Mesendoderm (in vitro differentiated cells): ENCODE data around the gene FGGY.
A peak's percentile ranks its signal among the peaks of the same experiment; 100 is the strongest.
"Not testable (repeated sequence)": the region's sequence is repeated elsewhere in the genome, so short reads cannot be mapped to it uniquely, and the experiment has no call there.

Source experiments
- DNase-seq: peaks from one replicate; pipeline ENCODE4 v3.0.0; 2013
- H2AK5ac ChIP-seq: 2 replicates; pipeline ENCODE4 v1.6.1; 2013; ENCODE audit warnings: low read length, inconsistent platforms
- H2BK120ac ChIP-seq: 2 replicates; pipeline ENCODE4 v1.6.1; 2013; ENCODE audit warnings: low read depth, mild to moderate bottlenecking, low read length, moderate library complexity, mixed read lengths
- H2BK15ac ChIP-seq: replicated peaks from 2 replicates; pipeline ENCODE4 v1.6.1; 2013; ENCODE audit warnings: low read depth, mild to moderate bottlenecking, moderate library complexity
- H2BK5ac ChIP-seq: 2 replicates; pipeline ENCODE4 v1.6.1; 2013; ENCODE audit warnings: low read length, inconsistent platforms
- H3K18ac ChIP-seq: 2 replicates; pipeline ENCODE4 v1.6.1; 2013; ENCODE audit warnings: mild to moderate bottlenecking, low read length, mixed read lengths
- H3K23ac ChIP-seq: one replicate; pipeline ENCODE4 v1.6.1; 2013; ENCODE audit warnings: low read length
- H3K27ac ChIP-seq: 2 replicates; pipeline ENCODE4 v1.5.1; 2013; ENCODE audit warnings: low read depth, mild to moderate bottlenecking, inconsistent platforms, low read length, moderate library complexity
- H3K27me3 ChIP-seq: 2 replicates; pipeline ENCODE4 v1.6.1; 2013; ENCODE audit warnings: low read length, control low read depth, mild to moderate bottlenecking, inconsistent platforms; ENCODE audit not compliant: insufficient read depth, poor library complexity
- H3K36me3 ChIP-seq: 2 replicates; pipeline ENCODE4 v1.6.1; 2013; ENCODE audit warnings: low read length, inconsistent platforms; ENCODE audit not compliant: control insufficient read depth, insufficient read depth
- H3K4ac ChIP-seq: one replicate; pipeline ENCODE4 v1.6.1; 2013; ENCODE audit warnings: low read depth, mild to moderate bottlenecking, low read length, moderate library complexity
- H3K4me1 ChIP-seq: 2 replicates; pipeline ENCODE4 v1.6.1; 2013; ENCODE audit warnings: low read depth, low read length, inconsistent platforms; ENCODE audit not compliant: control insufficient read depth
- H3K4me2 ChIP-seq: 2 replicates; pipeline ENCODE4 v1.6.1; 2013; ENCODE audit warnings: low read length
- H3K4me3 ChIP-seq: 2 replicates; pipeline ENCODE4 v1.5.1; 2013; ENCODE audit warnings: mild to moderate bottlenecking, low read length
- H3K56ac ChIP-seq: one replicate; pipeline ENCODE4 v1.6.1; 2013; ENCODE audit warnings: low read length
- H3K79me1 ChIP-seq: 2 replicates; pipeline ENCODE4 v1.6.1; 2013; ENCODE audit warnings: low read length, inconsistent platforms
- H3K79me2 ChIP-seq: 2 replicates; pipeline ENCODE4 v1.6.1; 2013; ENCODE audit warnings: mild to moderate bottlenecking, low read length; ENCODE audit not compliant: control insufficient read depth, insufficient read depth
- H3K9ac ChIP-seq: 2 replicates; pipeline ENCODE4 v1.6.1; 2013; ENCODE audit warnings: low read length, inconsistent platforms
- H4K5ac ChIP-seq: one replicate; pipeline ENCODE4 v1.6.1; 2013; ENCODE audit warnings: low read length
- H4K8ac ChIP-seq: one replicate; pipeline ENCODE4 v1.6.1; 2013; ENCODE audit warnings: low read depth, mild to moderate bottlenecking, control low read depth, low read length, moderate library complexity
- WGBS: extraction: QIAGEN DNeasy Blood & Tissue Kit; methylation state at CpG from one replicate; pipeline ENCODE4 v1.1.7; 2013; ENCODE audit warnings: low lambda C conversion rate, missing lambda C conversion rate; ENCODE audit not compliant: insufficient coverage; ENCODE audit errors: extremely low coverage; 5-methylcytosine and 5-hydroxymethylcytosine counted together

Gene FGGY

DNA sequence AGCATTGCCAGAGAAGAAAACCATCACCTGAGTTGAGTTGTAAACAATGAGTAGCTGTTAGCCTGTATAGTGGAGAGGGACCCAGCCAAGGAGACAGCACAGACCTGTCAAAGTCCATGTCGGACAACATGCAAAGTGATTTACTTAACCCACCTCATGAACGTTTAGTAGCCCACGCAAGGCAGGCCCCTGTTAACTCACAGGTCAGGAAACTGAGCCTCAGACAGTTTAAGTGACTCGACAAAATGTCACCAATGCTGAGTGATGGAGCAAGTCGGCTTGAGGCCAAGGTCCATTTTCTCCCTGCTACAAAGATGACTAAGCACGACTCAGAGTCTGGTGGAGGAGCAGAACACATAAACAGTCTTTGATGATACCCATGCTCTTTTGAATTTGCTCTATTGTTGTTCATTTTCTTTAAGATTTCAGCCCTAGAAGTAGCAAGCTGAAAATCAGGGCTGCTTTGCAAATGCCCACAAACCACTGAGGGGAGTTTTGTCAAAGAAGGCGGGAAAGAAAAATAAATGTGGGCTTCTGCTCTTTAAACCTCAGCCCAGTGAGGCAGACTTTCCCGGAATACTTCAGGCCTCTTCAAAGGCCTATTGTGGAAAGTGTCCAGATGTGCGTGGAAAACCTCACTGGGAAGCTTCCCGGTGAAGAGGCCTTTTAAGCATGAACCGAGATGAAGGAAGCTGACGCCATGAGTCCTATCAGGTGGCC, 434.0 kb downstream of the FGGY start:
- H3K27ac ChIP-seq = no peak overlapping the region
- no peak overlapping the region for H4K5ac ChIP-seq

DNA sequence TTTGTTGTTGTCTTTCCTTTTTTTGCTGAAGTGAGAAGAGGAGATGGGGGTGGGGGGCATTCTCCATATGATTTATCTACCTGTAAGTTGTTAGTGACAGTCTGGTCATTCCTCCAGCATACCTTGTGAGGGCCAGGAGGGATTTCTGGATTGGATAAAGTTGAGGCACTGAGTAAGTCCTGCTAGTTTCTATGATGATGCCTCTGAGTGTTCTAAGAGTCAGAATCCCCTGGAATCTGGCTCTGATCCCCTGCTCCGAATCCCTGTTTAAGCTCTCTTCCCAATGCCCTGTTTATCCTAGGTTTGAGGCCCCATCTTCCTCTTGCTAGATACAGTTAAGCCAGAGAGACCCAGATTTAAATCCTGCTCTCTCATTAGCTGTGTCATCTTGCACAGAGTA, 434.7 kb downstream of the FGGY start:
- H3K9ac ChIP-seq = no peak overlapping the region
- H3K23ac ChIP-seq = no peak overlapping the region
- H2BK5ac ChIP-seq = no peak overlapping the region
- H3K79me1 ChIP-seq = no peaks in the 10 kb centered on the region
- H3K18ac ChIP-seq = no peak overlapping the region
- H3K4me3 ChIP-seq = no peak overlapping the region
- no peak overlapping the region for H3K56ac ChIP-seq
- H3K27ac ChIP-seq = no peak overlapping the region
- no CpG with 5 or more reads among the region's 1 CpG for WGBS
- H3K79me2 ChIP-seq = no peaks in the 10 kb centered on the region
- H3K4me2 ChIP-seq = no peak overlapping the region
- no peak overlapping the region for H2BK15ac ChIP-seq
- no peak overlapping the region for H4K8ac ChIP-seq
- H2BK120ac ChIP-seq = no peak overlapping the region
- no peak overlapping the region for H2AK5ac ChIP-seq
- no peak for DNase-seq
- no peak overlapping the region for H3K4ac ChIP-seq
- H3K36me3 ChIP-seq = no peaks in the 10 kb centered on the region
- no peak overlapping the region for H4K5ac ChIP-seq
- no peaks in the 10 kb centered on the region for H3K27me3 ChIP-seq
- H3K4me1 ChIP-seq = no peaks in the 10 kb centered on the region

More for the DNA sequence above, 434.0 kb downstream of the FGGY start:
- Histone ChIP-seq H3K27me3 (no peaks in the 10 kb centered on the region), H4K8ac (no peak overlapping the region), H3K36me3 (no peaks in the 10 kb centered on the region), H2BK120ac (no peak overlapping the region), H2BK5ac (no peak overlapping the region), H3K4ac (no peak overlapping the region), H3K79me1 (no peaks in the 10 kb centered on the region), H2BK15ac (no peak overlapping the region), H3K56ac (no peak overlapping the region), H3K18ac (no peak overlapping the region), H2AK5ac (no peak overlapping the region), H3K79me2 (no peaks in the 10 kb centered on the region), H3K4me1 (no peaks in the 10 kb centered on the region), H3K9ac (no peak overlapping the region), H3K4me2 (no peak overlapping the region), H3K23ac (no peak overlapping the region), H3K4me3 (no peak overlapping the region)
- no CpG with 5 or more reads among the region's 12 CpGs for WGBS
- DNase-seq = peak; percentile 41

DNA sequence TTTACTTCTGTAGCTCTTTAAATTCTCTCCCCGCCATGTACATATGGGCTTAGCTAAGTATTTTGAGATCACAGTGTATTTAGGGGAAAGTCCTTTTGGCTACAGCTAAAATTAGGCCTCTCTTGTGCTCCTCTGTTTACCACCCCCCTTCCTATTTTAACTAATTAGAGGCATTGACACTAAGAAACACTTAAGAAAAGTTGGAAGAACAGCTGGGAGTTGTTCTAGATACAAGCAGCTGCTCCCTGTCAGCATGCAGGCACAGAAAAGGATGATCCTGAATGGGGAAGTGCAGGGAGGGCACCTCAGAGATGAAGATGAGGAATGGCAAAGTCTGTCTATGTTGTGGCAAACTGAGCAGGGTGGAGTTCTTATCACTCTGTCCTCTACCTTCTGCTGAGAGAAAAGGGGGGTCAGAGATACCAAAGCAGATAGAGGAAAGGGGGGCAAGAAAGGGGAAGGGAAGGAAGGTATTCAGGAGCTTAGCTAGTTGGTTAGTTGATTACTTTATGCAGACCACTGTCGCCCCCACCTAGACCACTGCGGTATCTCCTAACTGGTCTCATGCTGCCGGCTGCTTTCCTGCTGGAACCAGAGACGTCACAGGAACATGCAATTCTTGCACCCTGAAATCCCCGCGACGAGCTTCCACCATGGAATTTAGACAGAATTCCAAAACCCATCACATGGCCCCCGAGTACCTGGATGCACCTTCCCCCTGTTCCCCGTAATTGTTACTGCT, 435.5 kb downstream of the FGGY start:
- Histone ChIP-seq H3K4me1 (no peaks in the 10 kb centered on the region), H3K9ac (no peak overlapping the region), H4K5ac (no peak overlapping the region), H3K79me2 (no peaks in the 10 kb centered on the region), H3K56ac (no peak overlapping the region), H3K4me3 (no peak overlapping the region), H2BK5ac (no peak overlapping the region), H3K18ac (no peak overlapping the region), H3K4me2 (no peak overlapping the region), H3K27ac (no peak overlapping the region), H2BK120ac (no peak overlapping the region), H4K8ac (no peak overlapping the region), H3K23ac (no peak overlapping the region), H3K79me1 (no peaks in the 10 kb centered on the region), H3K36me3 (no peaks in the 10 kb centered on the region), H3K4ac (no peak overlapping the region), H3K27me3 (no peaks in the 10 kb centered on the region), H2BK15ac (no peak overlapping the region), H2AK5ac (no peak overlapping the region)
- WGBS = no CpG with 5 or more reads among the region's 10 CpGs
- DNase-seq = no peak

DNA sequence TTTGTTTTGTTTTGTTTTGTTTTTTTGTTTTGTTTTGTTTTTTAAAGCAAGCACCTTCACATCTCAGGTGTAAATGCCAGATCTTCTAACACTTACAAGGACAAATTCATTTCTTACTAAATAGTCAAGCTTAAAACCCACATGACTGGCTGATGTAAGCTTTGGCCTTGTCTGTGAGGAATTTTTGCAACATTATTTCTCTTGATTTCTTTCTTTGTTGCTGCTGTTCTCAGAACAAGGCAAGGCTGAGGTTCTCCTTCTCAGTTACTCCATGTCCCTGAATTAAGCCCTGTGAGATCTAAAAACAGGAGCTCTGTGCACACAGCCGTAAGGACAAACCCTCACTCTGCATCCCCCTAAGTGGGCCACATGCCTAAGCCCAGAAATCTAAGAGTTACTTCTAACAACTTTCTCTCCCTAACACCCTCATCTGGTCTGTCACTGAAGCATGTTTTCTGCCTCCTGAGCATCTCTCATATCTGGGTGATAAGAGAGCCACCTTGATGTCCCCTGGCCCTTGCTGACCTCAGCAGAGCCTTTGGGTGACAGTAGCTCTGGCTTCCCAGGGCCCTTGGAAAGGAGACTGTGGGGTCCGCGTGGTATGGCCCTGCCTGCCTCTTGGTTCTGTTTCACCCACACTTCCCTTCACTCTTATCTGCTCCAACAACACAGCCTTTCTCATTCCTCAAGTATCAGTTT, 436.7 kb downstream of the FGGY start:
- Histone ChIP-seq H3K4me2 (no peak overlapping the region), H3K23ac (no peak overlapping the region), H3K18ac (no peak overlapping the region), H2BK15ac (no peak overlapping the region), H4K8ac (no peak overlapping the region), H3K56ac (no peak overlapping the region), H4K5ac (no peak overlapping the region), H3K27ac (no peak overlapping the region), H3K4me3 (no peak overlapping the region), H2BK5ac (no peak overlapping the region), H2AK5ac (no peak overlapping the region), H2BK120ac (no peak overlapping the region), H3K4me1 (no peaks in the 10 kb centered on the region), H3K36me3 (no peaks in the 10 kb centered on the region), H3K9ac (no peak overlapping the region), H3K79me1 (no peaks in the 10 kb centered on the region), H3K79me2 (no peaks in the 10 kb centered on the region), H3K4ac (no peak overlapping the region), H3K27me3 (no peaks in the 10 kb centered on the region)
- WGBS = no CpG with 5 or more reads among the region's 3 CpGs
- DNase-seq = no peak

DNA sequence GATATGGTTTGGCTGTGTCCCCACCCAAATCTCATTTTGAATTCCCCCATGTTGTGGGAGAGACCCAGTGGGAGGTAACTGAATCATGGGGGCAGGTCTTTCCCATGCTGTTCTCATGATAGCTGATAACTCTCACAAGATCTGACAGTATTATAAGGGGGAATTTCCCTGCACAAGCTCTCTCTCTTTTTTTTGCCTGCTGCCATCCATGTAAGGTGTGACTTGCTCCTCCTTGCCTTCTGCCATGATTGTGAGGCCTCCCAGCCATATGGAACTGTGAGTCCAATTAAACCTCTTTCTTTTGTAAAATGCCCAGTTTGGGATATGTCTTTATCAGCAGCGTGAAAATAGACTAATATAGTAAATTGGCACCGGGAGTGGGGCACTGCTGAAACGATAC, 439.0 kb downstream of the FGGY start:
- not testable (repeated sequence) for H3K4ac ChIP-seq, H3K18ac ChIP-seq, H3K9ac ChIP-seq, H3K79me2 ChIP-seq, H2AK5ac ChIP-seq, H3K27me3 ChIP-seq, H3K4me2 ChIP-seq, H3K36me3 ChIP-seq, H2BK120ac ChIP-seq, DNase-seq, H4K5ac ChIP-seq, H3K23ac ChIP-seq, H2BK15ac ChIP-seq, H3K79me1 ChIP-seq, H3K27ac ChIP-seq, H3K4me1 ChIP-seq, H2BK5ac ChIP-seq, H3K4me3 ChIP-seq, H4K8ac ChIP-seq, H3K56ac ChIP-seq
- WGBS = no CpG with 5 or more reads among the region's 3 CpGs
